ENCODE data around the gene AQP12A. TPM values are rescaled to one million over a fixed set of nuclear protein-coding genes. Genes with fewer than 3 reads are reported as not detected.

The AQP12A gene
- total RNA-seq, 1 experiment from 2014 or later: not detected

DNA sequence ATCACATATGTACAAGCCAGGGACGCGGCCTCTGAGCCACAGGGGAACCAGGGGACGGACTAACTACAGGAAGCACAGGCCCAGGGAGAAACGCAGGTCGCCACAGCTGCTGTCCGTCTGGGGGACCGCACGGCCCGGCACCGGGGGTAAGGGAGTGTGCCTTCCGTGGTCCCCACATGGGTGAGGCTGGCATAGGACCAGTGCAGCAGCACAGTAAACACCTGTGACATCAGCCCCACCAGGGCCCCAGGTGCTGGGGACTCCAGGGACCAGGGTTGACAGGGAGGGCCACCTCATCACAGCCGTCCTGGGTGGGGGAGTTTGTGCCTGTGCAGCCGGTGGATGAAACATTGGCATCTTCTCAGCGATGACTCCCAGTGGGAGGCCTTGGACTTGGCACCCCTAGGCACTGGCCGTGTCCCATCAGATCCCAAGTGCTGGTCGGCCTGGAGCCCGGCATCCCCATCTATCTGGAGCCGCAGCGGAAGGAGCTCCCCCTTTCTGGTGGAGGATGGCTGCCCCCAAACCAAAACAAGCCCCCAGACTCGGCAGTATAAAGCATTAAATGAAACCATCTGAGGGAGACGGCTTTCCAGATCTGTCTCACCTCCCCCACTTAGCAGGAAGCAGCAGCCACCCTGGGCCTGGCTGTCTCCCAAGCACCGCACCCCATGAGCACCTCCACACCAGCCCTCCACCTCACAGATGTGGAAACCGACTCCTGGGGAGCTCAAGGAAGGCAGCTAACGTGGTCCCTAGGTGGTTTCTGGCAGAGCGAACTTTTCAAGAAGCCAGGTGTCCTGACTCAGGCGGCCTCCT, 22.5 kb downstream of the AQP12A start:
- Histone ChIP-seq H3K27me3 (replicated peaks) (peaks cover 64% of the 10 kb centered on the region), H3K4me1 (replicated peaks) (no peaks in the 10 kb centered on the region), H3K4me3 (no peak overlapping the region), H3K9me3 (replicated peaks) (no peaks in the 10 kb centered on the region), H3K27ac (no peak overlapping the region), H3K36me3 (no peaks in the 10 kb centered on the region)
- DNase-seq (ENCODE audit: low read depth in 1 of 2, low spot score in 2 of 2): no peak

DNA sequence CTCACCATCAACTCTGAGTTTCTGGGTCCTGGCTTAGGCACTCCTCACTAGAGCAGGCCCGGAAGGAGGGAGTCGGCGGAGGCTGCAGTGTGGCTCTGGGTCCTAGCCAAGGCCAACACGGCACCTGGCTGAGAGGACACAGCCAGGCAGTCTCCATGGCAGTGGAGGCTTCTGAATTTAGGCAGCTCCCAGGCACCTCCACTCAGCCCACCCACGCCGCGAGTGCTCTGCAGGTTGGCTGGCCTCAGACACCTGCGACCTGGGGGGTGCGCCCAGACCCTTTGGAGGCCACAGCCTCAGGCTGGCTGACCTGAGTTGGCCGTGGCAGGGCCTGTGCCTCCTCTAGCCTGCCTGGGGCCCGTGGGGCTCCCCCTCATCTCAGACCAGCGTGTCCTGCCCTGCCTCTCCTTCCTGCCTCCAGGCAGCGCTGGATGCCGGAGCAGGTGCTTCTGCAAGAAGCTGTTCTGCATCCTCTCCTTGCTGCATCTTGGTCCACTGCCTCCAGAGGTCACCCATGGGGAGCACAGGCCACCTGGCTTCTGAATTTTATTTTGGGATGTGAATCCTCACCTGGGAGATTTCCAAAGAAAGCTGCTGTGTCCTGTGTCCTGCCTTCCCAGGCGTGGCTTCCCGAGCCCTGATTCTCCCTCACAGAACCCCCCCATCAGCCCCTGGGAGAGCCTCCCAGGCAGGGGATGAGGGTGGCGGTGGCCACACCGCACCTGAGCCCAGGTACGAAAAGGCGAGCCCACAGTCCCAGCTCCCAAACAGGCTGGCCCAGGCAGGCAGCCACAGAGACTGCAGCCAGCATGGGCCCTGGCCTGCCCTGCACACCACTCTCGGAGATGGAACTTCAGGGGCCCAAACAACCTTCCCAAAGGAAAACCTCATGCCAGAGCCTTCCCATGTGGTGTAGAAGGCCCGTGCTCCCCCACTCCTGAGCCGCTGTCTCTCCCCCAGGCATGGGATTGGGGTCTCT, 23.4 kb downstream of the AQP12A start:
- Histone ChIP-seq H3K27me3 (replicated peaks) (peaks cover 59% of the 10 kb centered on the region), H3K4me3 (no peak overlapping the region)

GRCh38 chr2:240716130-240716798, 24.6 kb downstream of the AQP12A start:
- Histone ChIP-seq H3K27ac (no peak overlapping the region), H3K4me3 (no peak overlapping the region), H3K4me1 (replicated peaks) (no peaks in the 10 kb centered on the region), H3K36me3 (no peaks in the 10 kb centered on the region), H3K9me3 (replicated peaks) (no peaks in the 10 kb centered on the region), H3K27me3 (replicated peaks) (peaks cover 55% of the 10 kb centered on the region)
- DNase-seq (ENCODE audit: low read depth in 1 of 2, low spot score in 2 of 2): no peak

More for the DNA sequence above, 23.4 kb downstream of the AQP12A start:
- no peaks in the 10 kb centered on the region for H3K9me3 ChIP-seq (replicated peaks)
- no peak for DNase-seq (ENCODE audit: low read depth in 1 of 2, low spot score in 2 of 2)
- no peak overlapping the region for H3K27ac ChIP-seq
- no peaks in the 10 kb centered on the region for H3K36me3 ChIP-seq
- H3K4me1 ChIP-seq (replicated peaks): no peaks in the 10 kb centered on the region

GRCh38 chr2:240717181-240717641, 25.5 kb downstream of the AQP12A start:
- H3K27ac ChIP-seq: no peak overlapping the region
- no peaks in the 10 kb centered on the region for H3K4me1 ChIP-seq (replicated peaks)
- no peak for DNase-seq (ENCODE audit: low read depth in 1 of 2, low spot score in 2 of 2)
- H3K36me3 ChIP-seq: no peaks in the 10 kb centered on the region
- H3K4me3 ChIP-seq: no peak overlapping the region
- H3K9me3 ChIP-seq (replicated peaks): no peaks in the 10 kb centered on the region
- H3K27me3 ChIP-seq (replicated peaks): peaks cover 54% of the 10 kb centered on the region

DNA sequence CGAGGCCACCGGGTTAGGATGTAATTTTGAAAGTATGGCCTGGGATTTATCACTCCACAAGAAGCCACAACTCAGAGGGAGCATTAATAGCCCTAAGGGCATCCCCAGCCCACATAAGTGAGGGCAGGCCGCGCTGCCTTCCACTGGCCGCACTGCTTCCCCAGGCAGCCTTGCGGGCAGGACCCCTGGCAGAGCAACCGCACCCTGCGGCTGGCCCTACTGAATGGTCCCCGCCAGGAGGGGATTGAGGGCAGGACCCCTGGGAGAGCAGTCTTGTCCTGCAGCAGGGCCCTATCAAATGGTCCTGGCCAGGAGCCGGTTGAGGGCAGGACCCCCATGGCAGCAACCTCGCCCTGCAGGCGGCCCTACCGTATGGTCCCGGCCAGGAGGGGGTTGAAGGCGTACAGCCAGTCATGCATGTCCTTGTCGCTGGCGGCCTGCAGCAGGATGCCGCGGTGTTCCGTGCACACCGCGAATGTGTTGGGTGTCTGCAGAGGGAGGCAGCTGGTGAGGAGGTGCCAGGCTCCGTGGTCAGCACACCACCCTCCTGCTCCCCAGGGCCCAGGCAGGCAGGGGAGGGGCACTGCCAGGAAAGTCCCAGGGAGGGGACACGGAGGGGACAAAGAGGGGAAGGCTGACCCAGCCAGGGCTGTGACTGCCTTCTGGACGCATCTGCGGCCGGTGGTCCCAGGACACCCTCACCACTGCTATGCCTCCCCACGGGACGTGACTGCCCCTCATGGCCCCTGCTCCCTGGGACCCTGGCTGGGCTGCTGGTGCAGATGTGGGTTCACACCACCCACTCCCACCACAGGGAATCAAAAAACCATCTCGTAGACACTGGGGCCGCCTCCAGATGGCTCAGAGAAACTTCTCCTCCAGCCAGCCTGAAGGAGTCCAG, 26.3 kb downstream of the AQP12A start:
- peaks cover 53% of the 10 kb centered on the region for H3K27me3 ChIP-seq (replicated peaks)
- H3K9me3 ChIP-seq (replicated peaks): no peaks in the 10 kb centered on the region
- no peak overlapping the region for H3K27ac ChIP-seq
- H3K4me1 ChIP-seq (replicated peaks): no peaks in the 10 kb centered on the region
- no peak overlapping the region for H3K4me3 ChIP-seq
- H3K36me3 ChIP-seq: no peaks in the 10 kb centered on the region
- DNase-seq (ENCODE audit: low read depth in 1 of 2, low spot score in 2 of 2): no peak

GRCh38 chr2:240718896-240719490, 27.3 kb downstream of the AQP12A start:
- no peaks in the 10 kb centered on the region for H3K36me3 ChIP-seq
- no peak overlapping the region for H3K27ac ChIP-seq
- peaks cover 43% of the 10 kb centered on the region for H3K27me3 ChIP-seq (replicated peaks)
- no peaks in the 10 kb centered on the region for H3K9me3 ChIP-seq (replicated peaks)
- H3K4me1 ChIP-seq (replicated peaks): no peaks in the 10 kb centered on the region
- DNase-seq (ENCODE audit: low read depth in 1 of 2, low spot score in 2 of 2): no peak
- no peak overlapping the region for H3K4me3 ChIP-seq

DNA sequence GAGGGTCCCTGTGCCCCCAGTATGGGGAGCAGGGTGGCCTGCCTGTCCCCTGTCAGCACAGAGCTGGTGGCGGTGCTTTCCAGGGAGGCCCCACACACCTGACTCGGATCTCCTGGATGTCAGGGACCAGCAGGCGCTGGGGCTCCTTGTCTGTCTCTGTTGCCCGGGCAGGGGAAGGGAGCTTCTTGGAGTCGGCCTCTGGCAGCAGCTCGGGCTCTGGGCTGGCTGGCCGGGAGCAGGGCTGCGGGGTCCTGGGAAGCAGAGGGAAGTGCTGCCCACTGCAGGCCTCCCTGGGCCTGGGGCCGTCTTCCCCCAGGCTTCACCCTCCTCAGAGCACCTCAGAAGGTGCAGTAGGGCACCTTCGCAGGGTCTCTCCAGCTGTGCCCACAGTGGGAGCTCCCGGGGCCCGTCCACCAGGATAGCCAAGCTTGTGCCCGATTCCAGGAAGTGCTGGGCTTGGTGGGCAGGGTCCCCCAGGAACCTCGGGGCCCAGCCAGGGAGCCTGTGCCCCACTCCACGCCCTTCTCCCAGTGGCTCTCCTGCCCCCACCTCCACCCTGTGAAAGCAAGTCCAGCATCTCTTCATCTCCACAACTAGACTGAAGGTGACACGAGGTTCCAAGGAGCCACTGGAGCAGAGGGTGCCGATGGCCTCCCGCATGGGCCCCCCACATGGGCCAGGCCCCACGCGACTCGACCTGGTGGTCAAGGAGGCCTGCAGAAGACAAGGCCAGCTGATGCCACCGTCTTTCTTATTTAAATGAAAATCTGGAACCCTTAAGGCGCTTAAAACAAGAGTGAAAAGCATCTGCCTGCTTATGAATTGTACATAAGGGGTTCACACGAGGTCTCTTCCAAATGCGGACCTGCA, 28.2 kb downstream of the AQP12A start:
- Histone ChIP-seq H3K4me3 (no peak overlapping the region), H3K27ac (no peak overlapping the region), H3K9me3 (replicated peaks) (no peaks in the 10 kb centered on the region), H3K36me3 (no peaks in the 10 kb centered on the region), H3K4me1 (replicated peaks) (no peaks in the 10 kb centered on the region), H3K27me3 (replicated peaks) (peaks cover 36% of the 10 kb centered on the region)
- DNase-seq (ENCODE audit: low read depth in 1 of 2, low spot score in 2 of 2): no peak

- H3K36me3 ChIP-seq: no peaks in the 10 kb centered on the region
- H3K4me3 ChIP-seq: no peak overlapping the region
- H3K27me3 ChIP-seq (replicated peaks): peaks cover 28% of the 10 kb centered on the region
- no peak overlapping the region for H3K27ac ChIP-seq
- H3K4me1 ChIP-seq (replicated peaks): no peaks in the 10 kb centered on the region
- DNase-seq (ENCODE audit: low read depth in 1 of 2, low spot score in 2 of 2): no peak
- H3K9me3 ChIP-seq (replicated peaks): no peaks in the 10 kb centered on the region
Measured at GRCh38 chr2:240720686-240721595, 29.3 kb downstream of the AQP12A start.

- H3K4me3 ChIP-seq: no peak overlapping the region
- no peaks in the 10 kb centered on the region for H3K4me1 ChIP-seq (replicated peaks)
- DNase-seq (ENCODE audit: low read depth in 1 of 2, low spot score in 2 of 2): no peak
- no peaks in the 10 kb centered on the region for H3K36me3 ChIP-seq
- peaks cover 20% of the 10 kb centered on the region for H3K27me3 ChIP-seq (replicated peaks)
- no peak overlapping the region for H3K27ac ChIP-seq
- no peaks in the 10 kb centered on the region for H3K9me3 ChIP-seq (replicated peaks)
Measured at GRCh38 chr2:240721596-240722180, 30.0 kb downstream of the AQP12A start.

- no peaks in the 10 kb centered on the region for H3K36me3 ChIP-seq
Measured at GRCh38 chr2:240722376-240722775, 30.7 kb downstream of the AQP12A start.

More at GRCh38 chr2:240722376-240722775, 30.7 kb downstream of the AQP12A start:
- peaks cover 14% of the 10 kb centered on the region for H3K27me3 ChIP-seq (replicated peaks)
- H3K4me3 ChIP-seq: no peak overlapping the region
- DNase-seq (ENCODE audit: low read depth in 1 of 2, low spot score in 2 of 2): no peak
- no peak overlapping the region for H3K27ac ChIP-seq
- no peaks in the 10 kb centered on the region for H3K9me3 ChIP-seq (replicated peaks)
- H3K4me1 ChIP-seq (replicated peaks): no peaks in the 10 kb centered on the region
